Loucy (cell line): Measurements from ENCODE around the gene DGCR8.

Source experiments
- EZH2phosphoT487 ChIP-seq: fragments of 200-600 bp; IDR thresholded peaks from 2 replicates; pipeline ENCODE4 v1.6.1; 2018; ENCODE audit warnings: antibody characterized with exemption, mild to moderate bottlenecking, moderate library complexity, borderline replicate concordance
- TF ChIP-seq, protein P1 (sequence below): fragments of 200-600 bp; sonication (generic); conservative IDR thresholded peaks from 2 replicates; pipeline ENCODE4 v1.5.1; 2014; ENCODE audit warnings: mild to moderate bottlenecking, antibody characterized with exemption, low read length

DNA sequence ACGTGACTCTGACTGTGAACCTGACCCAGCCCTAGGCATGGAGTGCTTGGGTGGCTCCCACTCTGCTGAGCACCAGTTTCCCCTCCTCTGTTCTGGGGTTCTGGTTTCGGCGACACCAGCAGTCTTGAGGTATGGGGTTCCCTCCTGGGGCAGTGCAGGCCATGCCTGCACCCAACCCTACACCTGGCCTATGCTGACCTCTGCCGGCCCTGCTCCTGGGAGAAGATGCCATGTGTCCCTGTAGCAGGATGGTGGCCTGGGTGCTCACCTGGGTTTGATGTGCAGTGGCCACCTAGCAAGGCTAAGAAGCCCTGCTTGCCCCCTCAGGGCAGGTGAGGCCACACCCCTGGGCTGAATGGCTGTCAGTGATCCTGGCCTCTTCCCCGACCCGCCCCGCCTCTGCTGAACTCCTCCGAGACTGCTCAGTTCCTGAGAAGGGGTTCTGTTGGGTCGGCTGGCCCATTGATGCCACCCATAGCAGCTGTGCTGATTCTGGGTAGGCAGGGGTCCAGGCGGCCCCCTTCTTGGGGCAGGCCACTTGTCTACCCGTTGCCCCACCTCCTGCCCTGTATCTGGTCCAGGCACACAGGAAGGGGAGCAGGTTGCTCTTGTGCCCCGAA, 54.0 kb downstream of the DGCR8 start:
- TF ChIP-seq, protein P1, sequence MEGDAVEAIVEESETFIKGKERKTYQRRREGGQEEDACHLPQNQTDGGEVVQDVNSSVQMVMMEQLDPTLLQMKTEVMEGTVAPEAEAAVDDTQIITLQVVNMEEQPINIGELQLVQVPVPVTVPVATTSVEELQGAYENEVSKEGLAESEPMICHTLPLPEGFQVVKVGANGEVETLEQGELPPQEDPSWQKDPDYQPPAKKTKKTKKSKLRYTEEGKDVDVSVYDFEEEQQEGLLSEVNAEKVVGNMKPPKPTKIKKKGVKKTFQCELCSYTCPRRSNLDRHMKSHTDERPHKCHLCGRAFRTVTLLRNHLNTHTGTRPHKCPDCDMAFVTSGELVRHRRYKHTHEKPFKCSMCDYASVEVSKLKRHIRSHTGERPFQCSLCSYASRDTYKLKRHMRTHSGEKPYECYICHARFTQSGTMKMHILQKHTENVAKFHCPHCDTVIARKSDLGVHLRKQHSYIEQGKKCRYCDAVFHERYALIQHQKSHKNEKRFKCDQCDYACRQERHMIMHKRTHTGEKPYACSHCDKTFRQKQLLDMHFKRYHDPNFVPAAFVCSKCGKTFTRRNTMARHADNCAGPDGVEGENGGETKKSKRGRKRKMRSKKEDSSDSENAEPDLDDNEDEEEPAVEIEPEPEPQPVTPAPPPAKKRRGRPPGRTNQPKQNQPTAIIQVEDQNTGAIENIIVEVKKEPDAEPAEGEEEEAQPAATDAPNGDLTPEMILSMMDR, result no peak
- no peak for TF ChIP-seq EZH2phosphoT487
